ENCODE results near the gene DDN.
A peak's percentile ranks its signal among the peaks of the same experiment; 100 is the strongest.

DDN gene

DNA sequence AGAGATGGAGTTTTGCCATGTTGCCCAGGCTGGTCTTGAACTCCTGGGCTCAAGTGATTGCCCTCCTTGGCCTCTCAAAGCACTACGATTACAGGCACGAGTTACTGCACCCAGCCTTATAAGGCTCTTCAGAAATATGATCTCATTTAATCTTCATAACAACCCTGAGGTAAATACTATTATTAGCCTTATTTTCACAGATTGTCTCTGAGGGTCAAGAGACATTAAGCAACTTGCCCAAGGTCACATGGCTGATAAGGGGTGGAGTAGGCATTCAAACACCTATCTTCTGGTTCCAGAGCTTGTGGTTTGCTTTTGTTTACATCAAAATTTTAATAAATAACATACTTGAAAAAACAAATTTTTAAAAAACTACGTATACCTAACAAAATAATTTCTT lies 14.3 kb upstream of the DDN start:
- no peak for DNase-seq (ENCODE audit: low spot score)

DNA sequence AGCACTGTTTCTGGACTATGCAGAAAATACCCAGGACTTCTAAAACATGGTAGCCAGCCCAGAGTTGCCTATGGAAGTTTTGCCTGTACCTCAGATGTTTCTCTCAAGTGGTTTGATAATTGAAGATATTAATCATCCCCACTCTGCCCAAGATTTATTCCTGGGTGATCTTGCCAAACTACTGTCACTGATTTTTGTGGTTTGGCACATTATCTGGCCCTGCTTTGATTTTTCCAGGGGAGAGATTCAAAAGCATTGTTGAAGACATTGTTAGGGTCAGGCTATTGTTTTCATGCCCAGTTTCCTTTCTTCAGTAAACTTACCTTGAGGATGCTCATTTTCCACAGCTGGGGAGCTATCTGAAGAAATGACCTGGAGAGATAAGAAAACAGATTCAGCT lies 13.6 kb upstream of the DDN start:
- DNase-seq (ENCODE audit: low spot score): no peak

DNA sequence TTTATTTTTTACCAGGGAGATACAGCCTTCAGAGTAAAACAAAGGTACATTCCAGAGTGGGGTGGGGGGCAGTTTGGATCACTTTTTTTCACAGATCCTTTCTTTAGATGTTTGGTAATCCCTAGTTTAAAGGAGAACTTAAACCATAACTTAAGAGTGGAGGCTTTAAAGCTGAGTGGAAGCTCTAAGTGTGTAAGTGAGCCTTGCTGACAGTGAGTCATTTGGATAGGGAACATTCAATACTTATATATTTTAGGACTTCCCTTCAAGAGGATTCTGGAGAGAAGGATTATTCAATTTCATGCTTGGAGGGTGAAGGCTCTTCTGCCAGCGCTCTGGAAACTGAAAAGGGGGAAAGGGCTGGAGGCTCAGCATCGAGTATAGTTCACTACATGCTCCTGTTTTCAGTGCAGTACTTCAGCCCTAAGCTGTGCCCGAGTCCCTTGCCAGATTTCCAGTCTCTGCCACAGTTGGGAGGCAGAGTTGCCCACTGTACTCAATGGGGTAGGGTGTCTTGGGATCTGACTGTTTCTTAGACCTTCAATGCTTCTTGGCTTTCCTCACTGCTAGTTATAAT lies 11.0 kb upstream of the DDN start:
- DNase-seq (ENCODE audit: low spot score): no peak

DNA sequence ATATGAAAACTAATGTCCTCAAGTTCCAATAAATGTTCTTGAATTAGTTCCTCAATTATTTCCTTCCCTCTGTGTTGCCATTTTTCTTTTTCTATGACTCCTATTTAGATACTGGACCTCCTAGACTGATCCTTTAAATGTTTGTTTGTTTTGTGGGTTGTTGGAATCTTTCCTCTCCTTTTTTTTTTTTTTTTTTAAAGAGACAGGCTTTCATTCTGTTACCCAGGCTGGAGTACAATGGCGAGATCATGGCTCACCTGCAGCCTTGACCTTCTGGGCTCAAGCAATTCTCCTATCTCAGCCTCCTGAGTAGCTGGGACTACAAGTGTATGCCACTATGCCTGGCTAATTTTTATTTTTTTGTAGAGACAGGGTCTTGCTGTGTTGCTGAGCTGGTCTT lies 9.8 kb upstream of the DDN start:
- DNase-seq (ENCODE audit: low spot score): no peak

DNA sequence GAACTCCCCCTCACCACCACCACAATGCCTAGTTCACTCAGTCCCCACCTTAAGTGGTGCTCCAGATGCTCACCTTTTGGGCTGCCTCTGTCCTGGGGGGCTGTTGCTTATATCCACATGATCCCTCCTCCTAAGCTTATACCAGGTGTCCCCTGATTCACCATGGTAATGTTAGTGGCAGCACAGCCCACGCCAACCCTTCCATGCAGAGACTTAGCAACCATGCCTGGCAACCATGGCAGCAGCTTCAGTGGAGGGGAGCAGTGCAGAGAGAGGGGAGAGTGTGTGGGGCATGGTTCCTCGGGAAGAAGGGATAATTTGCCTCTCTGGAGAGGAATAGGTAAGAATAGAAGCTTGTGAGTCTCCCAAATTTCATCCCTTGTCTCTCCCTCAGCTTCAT lies 1.2 kb upstream of the DDN start:
- DNase-seq (ENCODE audit: low spot score): no peak

DNA sequence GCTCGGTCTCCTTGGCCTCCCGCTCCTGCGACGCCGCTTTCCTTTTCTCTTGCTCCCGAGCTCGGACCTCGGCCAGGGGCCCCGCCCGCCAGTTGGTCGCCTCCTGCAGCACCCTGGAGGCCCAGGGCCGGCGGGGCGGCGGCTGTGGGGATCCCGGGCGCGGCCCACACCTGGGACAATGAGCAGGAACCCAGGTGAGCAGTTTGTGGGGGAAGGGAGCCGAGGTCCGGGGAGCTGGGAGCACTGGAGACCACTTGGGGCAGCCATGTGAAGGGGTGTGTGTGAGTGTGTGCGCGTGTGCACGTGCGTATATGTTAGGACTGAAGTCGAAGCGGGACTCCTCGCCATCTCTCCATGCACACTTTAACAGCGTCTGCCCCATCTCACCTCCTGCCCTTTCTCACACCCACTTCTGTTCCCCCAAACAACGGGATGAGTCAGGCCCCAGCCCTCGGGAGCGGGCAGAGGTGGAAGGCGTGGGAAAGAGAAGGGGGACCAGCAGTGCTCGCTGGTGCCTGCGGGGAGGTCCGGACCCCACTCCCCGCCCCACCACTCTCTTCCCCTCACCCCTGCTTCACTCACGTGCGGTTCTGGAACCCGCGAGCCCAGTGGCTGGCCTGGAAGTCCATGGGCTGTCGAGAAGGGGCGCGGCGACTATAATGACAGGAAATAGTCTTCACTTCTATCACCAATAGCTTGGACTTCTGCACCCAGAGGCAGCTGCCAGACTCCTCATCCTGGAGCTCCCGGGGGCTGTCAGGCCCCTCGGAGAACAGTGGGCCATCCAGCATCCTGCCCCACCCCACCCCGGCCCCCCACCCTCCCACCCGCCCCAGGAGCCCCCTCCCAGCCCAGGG lies 450 bp downstream of the DDN start:
- DNase-seq (ENCODE audit: low spot score): no peak

DNA sequence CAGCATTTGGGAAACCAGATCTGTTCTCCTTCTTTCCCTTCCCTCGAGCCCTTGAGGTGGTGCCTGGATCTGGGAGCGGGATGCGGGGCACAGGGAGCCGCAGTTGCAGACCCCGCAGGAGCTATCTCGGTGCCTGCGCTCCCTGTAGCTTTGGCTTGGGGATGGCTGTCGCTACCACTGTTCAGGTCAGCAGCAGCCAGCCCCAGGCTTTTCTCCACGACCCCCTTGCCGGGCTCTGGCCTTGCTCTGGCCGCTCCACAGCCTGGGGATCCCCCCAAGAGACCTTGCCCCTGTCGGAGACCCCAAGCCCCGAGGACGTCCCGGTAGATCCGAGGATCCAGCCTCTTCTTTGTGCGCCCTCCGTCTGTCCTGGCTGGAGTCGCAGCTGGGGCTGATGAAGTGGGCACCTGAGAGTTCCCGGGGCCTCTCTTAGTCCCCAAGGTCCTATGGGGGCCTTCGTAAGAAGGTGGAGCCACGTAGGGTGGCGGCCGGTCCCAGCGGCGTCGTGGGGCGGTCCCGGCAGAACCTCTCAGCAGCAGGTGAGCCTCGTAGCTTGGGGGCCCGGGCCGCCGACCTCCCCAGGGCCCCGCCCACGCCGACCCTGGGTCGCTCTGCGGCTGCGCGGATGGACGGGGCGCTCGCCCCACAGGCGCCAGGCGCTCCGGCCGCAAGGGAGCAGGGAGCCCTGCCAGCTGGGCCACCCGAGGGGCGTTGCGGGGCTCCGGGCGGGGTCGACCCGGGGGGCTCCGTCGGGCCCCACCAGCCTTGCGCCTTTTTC lies 1.3 kb downstream of the DDN start:
- DNase-seq (ENCODE audit: low spot score): no peak

DNA sequence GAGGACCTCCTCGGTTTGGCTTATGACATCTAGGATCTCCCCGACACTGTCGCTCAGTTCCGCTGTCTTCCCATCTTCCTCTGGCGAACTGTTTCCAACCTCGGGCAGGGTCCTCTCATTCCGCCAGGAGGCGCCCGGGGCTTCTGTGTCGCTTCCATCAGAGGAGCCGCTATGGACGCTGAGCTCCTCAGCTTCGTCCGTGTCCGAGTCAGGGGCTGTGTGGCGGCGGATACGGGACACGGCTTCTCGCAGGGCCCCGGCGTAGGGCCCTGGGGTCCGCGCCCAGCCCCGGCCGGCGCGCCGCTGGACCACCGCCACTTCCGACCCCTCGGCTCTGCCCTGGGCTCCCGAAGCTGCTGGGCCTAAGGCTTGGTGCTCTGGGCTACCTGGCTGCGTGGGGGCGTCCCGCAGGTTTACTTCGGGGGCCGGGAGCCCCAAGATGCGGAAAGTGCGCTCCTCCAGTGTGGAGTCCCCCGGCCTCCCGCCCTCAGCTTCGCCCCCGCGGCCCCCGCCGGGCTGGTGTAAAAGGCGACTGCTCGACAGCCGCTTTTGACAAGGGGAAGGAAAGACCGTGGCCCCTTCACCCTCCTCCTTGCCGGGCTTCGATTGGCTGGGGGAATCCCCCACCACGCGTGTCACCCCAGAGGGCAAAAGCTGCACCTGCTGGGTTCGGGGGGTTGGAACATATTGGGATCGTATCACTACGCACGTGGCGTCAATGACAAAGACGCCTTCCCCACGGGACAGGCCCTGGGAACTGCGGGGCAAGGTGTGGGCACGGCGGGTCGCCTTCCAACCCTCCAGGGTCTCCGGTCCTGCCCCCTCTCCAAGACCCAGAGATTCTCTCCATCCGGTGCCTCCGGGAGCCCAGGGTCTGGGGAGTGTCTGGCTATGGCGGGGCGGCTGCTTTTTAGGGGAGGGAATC lies 2.1 kb downstream of the DDN start:
- DNase-seq (ENCODE audit: low spot score): peak; percentile 67

DNA sequence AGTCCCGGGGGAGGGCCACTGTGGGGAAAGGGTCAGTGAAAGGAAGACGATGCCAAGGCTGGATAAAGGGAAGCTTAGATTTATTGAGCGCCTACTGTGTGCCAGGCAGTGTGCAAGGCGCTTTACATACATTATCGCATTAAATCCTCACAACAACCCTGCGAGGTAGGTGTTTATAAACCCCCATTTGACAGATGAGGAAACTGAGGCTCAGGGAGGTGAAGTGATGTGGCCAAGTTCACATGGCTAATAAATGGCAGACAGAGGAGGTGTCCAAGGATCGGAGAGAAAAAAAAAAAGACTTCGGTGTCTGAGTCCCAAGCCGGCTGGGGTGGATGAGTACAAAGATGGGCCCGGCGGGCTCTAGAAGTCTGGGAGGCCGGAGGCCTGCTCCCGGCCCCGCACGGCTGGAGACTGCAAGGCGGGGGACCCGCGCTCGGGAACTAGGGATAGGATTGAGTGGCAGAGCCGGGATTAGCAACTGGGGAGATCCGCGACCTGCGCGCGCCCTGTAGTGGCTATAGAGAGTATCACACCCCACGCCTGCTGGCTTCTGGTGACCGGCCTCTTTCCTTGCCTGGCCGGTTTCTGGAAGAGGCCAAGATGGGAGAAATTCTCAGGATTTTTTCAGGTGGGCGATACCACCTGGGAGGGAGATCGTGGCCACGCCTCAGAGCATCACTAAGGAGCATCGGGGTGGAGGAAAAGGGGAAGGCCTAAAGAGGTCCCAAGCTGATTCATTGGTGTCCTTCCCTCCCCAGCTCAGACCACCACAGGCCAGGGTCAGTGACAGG lies 3.9 kb downstream of the DDN start:
- peak; percentile 52 for DNase-seq (ENCODE audit: low spot score)

DNA sequence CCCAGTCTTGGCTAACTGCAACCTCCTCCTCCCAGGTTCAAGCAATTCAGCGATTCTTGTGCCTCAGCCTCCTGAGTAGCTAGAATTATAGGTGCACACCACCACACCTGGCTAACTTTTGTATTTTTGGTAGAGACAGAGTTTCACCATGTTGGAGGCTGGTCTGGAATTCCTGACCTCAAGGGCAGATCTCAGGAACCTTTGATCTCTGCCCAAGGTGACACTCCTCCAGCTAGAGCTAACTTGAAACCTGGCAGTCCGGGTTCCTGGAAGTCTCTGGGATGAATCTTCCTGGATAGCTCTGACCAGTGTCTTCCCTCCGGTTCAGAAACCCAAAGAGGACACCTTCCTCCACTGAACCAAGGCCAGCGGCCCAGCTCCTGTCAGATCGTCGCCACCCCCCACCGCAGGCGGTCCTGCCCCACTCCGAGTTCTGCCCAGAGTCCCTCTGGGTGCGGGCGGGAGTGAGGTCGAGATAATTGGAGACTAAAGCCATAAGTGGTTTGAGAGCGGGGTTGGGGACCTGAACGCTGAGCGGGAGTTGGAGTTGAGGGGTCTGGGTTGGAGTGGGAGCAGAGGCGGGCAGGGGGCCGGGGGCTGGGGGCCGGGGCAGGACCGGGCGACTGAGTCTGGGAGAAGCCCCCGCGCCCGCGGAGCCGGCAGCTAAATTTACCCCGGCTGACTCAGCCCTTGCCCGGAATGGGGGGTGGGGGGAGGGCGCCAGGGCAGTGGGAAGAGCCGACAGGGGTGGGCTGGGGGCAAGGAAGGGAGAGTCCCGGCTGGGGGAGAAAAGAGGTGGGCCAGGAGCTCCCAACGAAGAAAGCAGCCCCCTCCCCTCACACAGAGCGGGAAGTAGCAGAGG lies 4.7 kb downstream of the DDN start:
- DNase-seq (ENCODE audit: low spot score): no peak

DNA sequence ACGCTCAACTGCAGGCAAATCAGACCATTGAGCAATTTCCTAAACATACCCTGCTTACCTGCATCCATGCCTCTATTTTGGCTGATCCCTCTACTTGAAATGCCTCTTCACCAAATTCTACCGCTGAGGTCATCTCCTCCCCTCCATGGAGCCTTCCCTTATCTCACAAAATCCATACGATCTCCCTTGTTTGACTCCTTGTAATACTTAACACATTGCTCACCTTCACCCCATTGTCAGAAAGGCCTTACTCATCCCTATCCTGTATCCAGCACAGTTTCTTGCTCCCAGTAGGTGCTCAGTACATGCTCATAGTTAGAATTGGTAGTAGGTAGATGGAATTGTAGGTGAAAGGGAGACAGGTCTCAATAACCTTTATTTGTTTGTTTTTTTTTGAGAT lies 5.4 kb downstream of the DDN start:
- DNase-seq (ENCODE audit: low spot score): no peak

DNA sequence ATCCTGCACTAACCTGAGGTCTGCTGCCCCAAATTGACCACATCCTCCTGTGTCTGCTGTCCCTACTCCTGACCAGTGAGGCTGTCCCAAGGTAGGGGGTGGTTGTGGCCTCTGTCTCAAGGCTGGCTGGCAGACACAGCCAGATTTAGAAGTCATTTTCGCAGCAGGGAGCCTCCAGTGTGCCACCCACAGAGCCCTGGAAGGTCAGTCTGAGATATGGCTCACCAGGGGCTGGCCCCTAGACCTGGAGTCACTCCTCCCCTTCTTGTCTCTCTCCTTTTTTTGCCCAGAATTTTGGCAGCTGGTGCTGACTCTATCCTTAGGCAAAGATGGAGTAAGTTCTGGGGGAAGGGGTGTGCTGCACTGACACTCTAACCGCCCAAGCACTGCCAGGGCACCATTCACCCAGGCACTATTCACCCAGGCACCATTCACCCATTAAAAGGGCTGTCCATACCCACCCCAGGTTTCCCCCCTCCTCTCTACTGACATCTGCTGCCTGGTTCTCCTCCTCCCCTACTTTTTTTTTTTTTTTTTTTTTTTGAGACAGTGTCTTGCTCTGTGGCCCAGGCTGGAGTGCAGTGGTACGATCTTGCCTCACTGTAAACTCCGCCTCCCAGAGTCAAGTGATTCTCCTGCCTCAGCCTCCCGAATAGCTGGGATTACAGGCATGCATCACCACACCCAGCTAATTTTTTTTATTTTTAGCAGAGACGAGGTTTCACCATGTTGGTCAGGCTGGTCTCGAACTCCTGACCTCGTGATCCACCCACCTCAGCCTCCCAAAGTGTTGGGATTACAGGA lies 7.7 kb downstream of the DDN start:
- DNase-seq (ENCODE audit: low spot score): no peak

DNA sequence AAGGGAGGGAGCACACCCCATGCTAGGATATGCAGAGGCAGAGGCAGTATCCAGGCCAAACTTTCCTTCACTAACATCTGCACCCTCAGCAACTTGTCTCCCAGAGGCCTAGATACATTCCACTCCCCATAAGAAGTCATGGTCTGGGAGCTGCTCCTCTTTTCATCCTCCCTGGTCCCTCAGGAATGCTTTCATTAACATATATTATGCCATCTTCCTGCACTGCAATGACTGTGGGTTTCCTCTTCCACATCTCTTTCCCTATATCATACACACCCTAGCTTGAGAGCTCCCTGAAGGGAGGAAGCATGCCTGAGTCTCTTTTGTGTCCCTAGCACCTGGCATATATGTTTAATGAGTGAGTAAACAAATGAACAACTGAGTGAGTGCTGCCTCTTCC lies 8.6 kb downstream of the DDN start:
- DNase-seq (ENCODE audit: low spot score): no peak

DNA sequence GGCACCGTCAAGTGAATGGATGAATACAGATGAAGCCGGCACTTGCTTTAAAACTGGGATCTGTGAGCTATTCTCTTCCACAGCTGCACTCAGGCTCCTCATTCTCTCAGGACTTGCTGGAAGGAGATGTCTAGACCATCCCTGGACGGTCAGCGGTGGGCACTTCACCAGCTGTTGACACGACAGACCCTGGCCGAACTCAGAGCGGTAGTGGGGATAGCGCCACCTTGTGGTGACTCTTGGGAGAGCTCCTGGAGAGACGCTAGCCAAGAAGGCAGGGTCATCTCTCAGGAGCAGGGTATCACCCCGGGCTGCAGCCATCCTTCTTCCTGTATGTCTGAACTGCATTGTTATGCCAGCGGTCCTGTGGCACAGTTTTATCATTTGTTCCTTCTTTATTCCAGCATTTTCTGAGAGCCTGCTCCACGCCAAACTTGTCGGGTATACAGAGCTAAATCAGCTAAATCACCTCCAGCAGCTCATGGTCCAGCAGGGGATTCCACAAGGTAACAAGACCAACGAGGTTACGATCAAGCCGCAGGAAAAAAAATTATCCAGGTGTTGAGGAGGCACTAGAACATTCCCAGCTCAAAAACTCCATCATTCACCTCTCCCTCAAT lies 11.0 kb downstream of the DDN start:
- peak; percentile 29 for DNase-seq (ENCODE audit: low spot score)

DNA sequence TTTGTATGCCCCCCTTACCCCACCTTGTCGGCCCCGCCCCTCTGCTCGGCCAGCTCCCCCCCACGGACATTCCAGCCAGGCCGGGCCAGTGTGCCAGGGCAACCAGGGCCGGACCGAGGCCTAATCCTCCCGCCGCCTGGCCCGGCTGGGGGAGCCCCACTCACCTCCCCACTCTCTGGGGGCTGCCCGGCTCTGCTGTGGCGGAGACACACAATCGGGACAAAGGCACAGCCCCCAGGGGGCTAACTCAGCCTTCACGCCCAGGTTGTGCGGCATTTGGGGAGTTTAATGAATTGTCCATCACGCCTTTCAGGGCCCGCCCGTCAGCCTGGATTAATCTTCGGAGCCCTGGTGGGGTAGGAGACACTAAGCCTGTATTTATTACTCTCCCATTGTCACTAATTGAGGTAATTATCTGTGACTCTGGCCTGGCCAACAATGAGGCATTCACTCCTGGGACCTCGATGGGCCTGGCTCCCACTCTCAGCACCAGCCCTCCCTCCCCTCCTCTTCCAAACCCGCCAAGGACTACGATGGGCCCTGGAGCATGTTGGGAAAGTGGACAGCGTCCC lies 12.4 kb downstream of the DDN start:
- no peak for DNase-seq (ENCODE audit: low spot score)

DNA sequence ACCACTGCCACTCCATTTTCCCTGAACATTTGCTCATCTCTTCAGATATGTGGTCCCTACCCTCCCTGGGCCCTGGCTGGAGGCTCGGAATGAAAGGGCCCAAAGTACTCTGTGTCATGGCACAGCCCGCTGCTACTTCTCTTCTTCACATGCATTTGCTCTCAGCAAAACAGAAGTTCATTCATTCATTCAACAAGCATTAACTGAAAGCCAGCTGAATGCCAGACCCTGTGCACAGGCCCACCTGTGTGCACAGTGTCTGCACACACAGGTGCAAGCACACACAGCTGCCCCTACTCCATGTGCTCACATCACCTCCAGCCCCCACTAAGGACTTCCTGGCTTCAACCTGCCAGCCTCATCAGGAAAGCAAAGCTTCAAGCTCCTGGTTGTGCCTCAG lies 13.3 kb downstream of the DDN start:
- no peak for DNase-seq (ENCODE audit: low spot score)

DNA sequence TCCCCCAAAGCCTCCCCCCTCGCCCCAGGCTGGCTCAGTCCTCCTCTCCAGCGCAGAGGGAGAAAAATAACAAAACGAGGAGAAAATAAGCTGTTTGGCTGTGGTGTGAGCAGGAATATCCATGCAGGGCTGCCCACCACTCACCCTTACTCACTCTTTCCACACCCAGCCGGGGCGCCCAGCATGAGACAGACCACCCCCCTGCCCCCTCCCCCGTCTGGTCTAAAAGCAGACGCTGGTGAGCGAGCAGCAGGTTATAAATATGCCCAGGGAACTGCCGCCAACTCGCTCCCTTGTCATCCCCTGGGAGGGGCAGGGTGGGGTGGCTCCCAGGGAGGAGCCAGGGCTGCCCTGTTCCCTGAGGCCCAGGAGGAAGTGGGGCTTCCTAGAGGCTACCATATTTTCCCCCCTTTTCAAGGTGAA lies 13.7 kb downstream of the DDN start:
- DNase-seq (ENCODE audit: low spot score): no peak

DNA sequence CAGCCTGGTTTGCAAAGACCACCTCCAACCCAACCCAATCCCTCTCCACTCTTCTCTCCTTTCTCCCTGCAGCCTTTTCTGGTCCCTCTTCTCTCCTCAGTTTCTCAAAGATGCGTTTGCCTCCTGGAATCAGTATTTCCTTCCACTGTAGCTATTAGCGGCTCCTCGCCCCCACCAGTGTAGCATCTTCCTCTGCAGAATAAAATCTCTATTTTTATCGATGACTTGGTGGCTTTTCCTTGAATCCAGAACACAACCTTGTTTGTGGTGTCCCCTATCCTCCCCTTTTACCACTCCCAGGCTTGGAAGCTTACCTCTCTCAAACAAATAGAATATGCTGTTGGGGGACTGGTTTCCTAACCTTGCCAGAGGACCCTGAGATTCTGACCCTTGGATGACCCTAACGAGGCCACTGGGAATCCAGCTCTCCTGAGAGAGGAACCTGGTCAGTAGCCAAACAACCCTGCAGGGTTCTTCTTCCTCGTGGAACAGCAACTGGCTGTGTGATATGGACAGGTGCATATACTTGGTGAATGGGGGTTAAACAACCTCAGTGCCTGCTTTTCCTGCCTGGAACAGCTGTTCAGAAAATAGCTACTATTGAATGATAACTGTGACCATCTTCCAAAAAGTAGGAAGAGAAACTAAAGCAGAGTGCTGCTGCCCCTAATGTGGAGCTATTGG lies 16.6 kb downstream of the DDN start:
- DNase-seq (ENCODE audit: low spot score): no peak
